ENCODE data around the gene CDC14B.

The CDC14B gene

GRCh38 chr9:96654450-96655197, 35.0 kb upstream of the CDC14B start:
- H3K36me3 ChIP-seq (ENCODE audit: control insufficient read depth, low read length), result no peaks in the 10 kb centered on the region
- no peak overlapping the region for H3K27ac ChIP-seq (ENCODE audit: low read depth, low read length)
- H3F3A ChIP-seq (ENCODE audit: control insufficient read depth, insufficient read depth), result no peaks in the 10 kb centered on the region
- no peak for TF ChIP-seq CTCF (IDR thresholded peaks at IDR 0.05; ENCODE audit: low read depth, low read length, poor library complexity, severe bottlenecking)
- TF ChIP-seq EZH2phosphoT487 (IDR thresholded peaks at IDR 0.05; ENCODE audit: borderline replicate concordance, low read length), result no peak; the same call in 1 of the 2 replicates
- H3K4me2 ChIP-seq (ENCODE audit: low read length), result peak overlapping the region; percentile 61
- H3K4me1 ChIP-seq (ENCODE audit: control insufficient read depth, low read length), result 0 out of 2 replicates have a peak, but pooled peaks cover 2% of the 10 kb centered on the region
- no peaks in the 10 kb centered on the region for H3K27me3 ChIP-seq (ENCODE audit: control insufficient read depth, low read length)
- no peaks in the 10 kb centered on the region for H3K79me2 ChIP-seq (ENCODE audit: control insufficient read depth, low read length)
- no peaks in the 10 kb centered on the region for H3K9me2 ChIP-seq (replicated peaks; ENCODE audit: control insufficient read depth, low read length)
- H3K4me3 ChIP-seq (ENCODE audit: low read length), result peak overlapping the region; percentile 67
- H3K9me3 ChIP-seq (ENCODE audit: control insufficient read depth, insufficient read depth, low read length), result no peaks in the 10 kb centered on the region
- no peaks in the 10 kb centered on the region for H4K20me1 ChIP-seq (ENCODE audit: control insufficient read depth, insufficient read depth, low read depth, low read length)

- Histone ChIP-seq H3K27me3 (ENCODE audit: control insufficient read depth, low read length) (no peaks in the 10 kb centered on the region), H3K4me3 (ENCODE audit: low read length) (no peak overlapping the region), H4K20me1 (ENCODE audit: control insufficient read depth, insufficient read depth, low read depth, low read length) (no peaks in the 10 kb centered on the region), H3F3A (ENCODE audit: control insufficient read depth, insufficient read depth) (no peaks in the 10 kb centered on the region), H3K9me3 (ENCODE audit: control insufficient read depth, insufficient read depth, low read length) (no peaks in the 10 kb centered on the region), H3K9me2 (replicated peaks; ENCODE audit: control insufficient read depth, low read length) (no peaks in the 10 kb centered on the region), H3K27ac (ENCODE audit: low read depth, low read length) (no peak overlapping the region), H3K4me1 (ENCODE audit: control insufficient read depth, low read length) (0 out of 2 replicates have a peak, but pooled peaks cover 2% of the 10 kb centered on the region), H3K79me2 (ENCODE audit: control insufficient read depth, low read length) (no peaks in the 10 kb centered on the region), H3K36me3 (ENCODE audit: control insufficient read depth, low read length) (no peaks in the 10 kb centered on the region), H3K4me2 (ENCODE audit: low read length) (no peak overlapping the region)
- TF ChIP-seq CTCF (IDR thresholded peaks at IDR 0.05; ENCODE audit: low read depth, low read length, poor library complexity, severe bottlenecking) (peak; percentile 52), EZH2phosphoT487 (IDR thresholded peaks at IDR 0.05; ENCODE audit: borderline replicate concordance, low read length) (no peak)
These were observed 32.0 kb upstream of the CDC14B start for GRCh38 chr9:96651626-96652025.

GRCh38 chr9:96649620-96650324, 30.1 kb upstream of the CDC14B start:
- Histone ChIP-seq H3K36me3 (ENCODE audit: control insufficient read depth, low read length) (no peaks in the 10 kb centered on the region), H3F3A (ENCODE audit: control insufficient read depth, insufficient read depth) (no peaks in the 10 kb centered on the region), H3K27me3 (ENCODE audit: control insufficient read depth, low read length) (no peaks in the 10 kb centered on the region), H3K79me2 (ENCODE audit: control insufficient read depth, low read length) (no peaks in the 10 kb centered on the region), H3K4me3 (ENCODE audit: low read length) (no peak overlapping the region), H3K9me3 (ENCODE audit: control insufficient read depth, insufficient read depth, low read length) (no peaks in the 10 kb centered on the region), H4K20me1 (ENCODE audit: control insufficient read depth, insufficient read depth, low read depth, low read length) (no peaks in the 10 kb centered on the region), H3K4me2 (ENCODE audit: low read length) (no peak overlapping the region), H3K4me1 (ENCODE audit: control insufficient read depth, low read length) (0 out of 2 replicates have a peak, but pooled peaks cover 2% of the 10 kb centered on the region), H3K9me2 (replicated peaks; ENCODE audit: control insufficient read depth, low read length) (no peaks in the 10 kb centered on the region), H3K27ac (ENCODE audit: low read depth, low read length) (no peak overlapping the region)
- TF ChIP-seq EZH2phosphoT487 (IDR thresholded peaks at IDR 0.05; ENCODE audit: borderline replicate concordance, low read length), result no peak
- TF ChIP-seq CTCF (IDR thresholded peaks at IDR 0.05; ENCODE audit: low read depth, low read length, poor library complexity, severe bottlenecking), result no peak
